IMR-90 (cell line): Measurements from ENCODE around the gene MZF1. TPM values are rescaled to one million over a fixed set of nuclear protein-coding genes. Genes with fewer than 3 reads are reported as not detected.

Experiments used
- ATAC-seq: fragments of 200-7000 bp; cut with Tn5 transposase; 2 replicates; pipeline ENCODE4 v1.9.1; 2020; ENCODE audit warnings: low read depth, mild to moderate bottlenecking, moderate library complexity
- BruUV-seq: library from RNA; stranded (reverse); fragments of 400-500 nt; replicated peaks from 2 replicates; lab custom pipeline; 2021; lab: Mats Ljungman, UMichigan
- CTCF ChIA-PET: fragments of 300-600 bp; formaldehyde crosslinking; extraction: SDS; loops from one replicate; lab custom pipeline; 2021; ENCODE audit warnings: antibody characterized with exemption; lab: Yijun Ruan, JAX
- POLR2A ChIA-PET: fragments of 300-600 bp; sonication (Branson Sonifier 250); formaldehyde crosslinking; loops from one replicate; lab custom pipeline; 2022; ENCODE audit warnings: antibody characterized with exemption; ENCODE audit not compliant: unreplicated experiment; lab: Charles Lee
- DNase-seq: peaks from one replicate; pipeline ENCODE4 v3.0.0; 2013
- H2AFZ ChIP-seq: replicated peaks from 2 replicates; pipeline ENCODE3; 2013; ENCODE audit warnings: low read length, mild to moderate bottlenecking; ENCODE audit not compliant: poor library complexity
- H2AK5ac ChIP-seq: 2 replicates; pipeline ENCODE4 v1.6.1; 2013; ENCODE audit warnings: low read depth, low read length, inconsistent platforms
- H2AK9ac ChIP-seq: replicated peaks from 2 replicates; pipeline ENCODE3; 2013; ENCODE audit warnings: mild to moderate bottlenecking, low read depth, low read length, moderate library complexity; ENCODE audit not compliant: poor library complexity
- H2BK120ac ChIP-seq: 2 replicates; pipeline ENCODE4 v1.6.1; 2013; ENCODE audit warnings: low read depth, low read length, inconsistent platforms
- H2BK15ac ChIP-seq: 3 replicates; pipeline ENCODE4 v1.6.1; 2013; ENCODE audit warnings: low read depth, low read length, inconsistent platforms
- H2BK20ac ChIP-seq: 2 replicates; pipeline ENCODE4 v1.6.1; 2013; ENCODE audit warnings: low read depth, mild to moderate bottlenecking, inconsistent platforms, low read length, moderate library complexity
- H2BK5ac ChIP-seq: 2 replicates; pipeline ENCODE4 v1.6.1; 2013; ENCODE audit warnings: mild to moderate bottlenecking, low read depth, low read length, inconsistent platforms; ENCODE audit not compliant: poor library complexity, severe bottlenecking
- H3K14ac ChIP-seq: replicated peaks from 2 replicates; pipeline ENCODE4 v1.6.1; 2013; ENCODE audit warnings: low read depth, low read length, inconsistent platforms
- H3K18ac ChIP-seq: 2 replicates; pipeline ENCODE4 v1.6.1; 2013; ENCODE audit warnings: low read depth, low read length, control low read depth
- H3K23ac ChIP-seq: 2 replicates; pipeline ENCODE4 v1.6.1; 2013; ENCODE audit warnings: low read depth, low read length, inconsistent platforms
- H3K27ac ChIP-seq: 2 replicates; pipeline ENCODE4 v1.5.1; 2013; ENCODE audit warnings: mild to moderate bottlenecking, control low read depth, low read length; ENCODE audit not compliant: insufficient read depth
- H3K27me3 ChIP-seq: 2 replicates; pipeline ENCODE4 v1.6.1; 2013; ENCODE audit warnings: low read length; ENCODE audit not compliant: control insufficient read depth, insufficient read depth
- H3K36me3 ChIP-seq: 2 replicates; pipeline ENCODE4 v1.6.1; 2013; ENCODE audit warnings: low read length, mixed read lengths; ENCODE audit not compliant: control insufficient read depth, insufficient read depth
- H3K4ac ChIP-seq: 2 replicates; pipeline ENCODE4 v1.6.1; 2013; ENCODE audit warnings: low read depth, low read length, inconsistent platforms
- H3K4me1 ChIP-seq: 2 replicates; pipeline ENCODE4 v1.6.1; 2013; ENCODE audit warnings: low read length, mixed read lengths; ENCODE audit not compliant: control insufficient read depth, insufficient read depth
- H3K4me2 ChIP-seq: 2 replicates; pipeline ENCODE4 v1.6.1; 2013; ENCODE audit warnings: low read depth, mild to moderate bottlenecking, control low read depth, low read length, moderate library complexity
- H3K4me3 ChIP-seq: 2 replicates; pipeline ENCODE4 v1.5.1; 2013; ENCODE audit warnings: low read depth, mild to moderate bottlenecking, control low read depth, low read length, moderate library complexity; ENCODE audit not compliant: insufficient read depth
- H3K56ac ChIP-seq: 2 replicates; pipeline ENCODE4 v1.6.1; 2013; ENCODE audit warnings: low read length, inconsistent platforms; ENCODE audit not compliant: insufficient read depth; ENCODE audit errors: extremely low read depth
- H3K79me1 ChIP-seq, 2 experiments: 2 replicates each; pipeline ENCODE4 v1.6.1; 2013; ENCODE audit warnings: low read length in 2 of 2, inconsistent platforms in 1 of 2, low read depth in 1 of 2
- H3K9ac ChIP-seq: 2 replicates; pipeline ENCODE4 v1.6.1; 2013; ENCODE audit warnings: low read depth, low read length, control low read depth
- H3K9me1 ChIP-seq: 2 replicates; pipeline ENCODE4 v1.6.1; 2013; ENCODE audit warnings: low read length, inconsistent platforms; ENCODE audit not compliant: insufficient read depth
- H3K9me3 ChIP-seq: 2 replicates; pipeline ENCODE4 v1.6.1; 2013; ENCODE audit warnings: low read length; ENCODE audit not compliant: control insufficient read depth, insufficient read depth
- H4K20me1 ChIP-seq: 2 replicates; pipeline ENCODE4 v1.6.1; 2013; ENCODE audit warnings: low read length, inconsistent platforms; ENCODE audit not compliant: insufficient read depth
- H4K5ac ChIP-seq: 2 replicates; pipeline ENCODE4 v1.6.1; 2013; ENCODE audit warnings: mild to moderate bottlenecking, low read depth, low read length, control low read depth
- H4K8ac ChIP-seq, 2 experiments: 2 replicates each; pipeline ENCODE4 v1.6.1; 2013; ENCODE audit warnings: low read depth in 2 of 2, low read length in 2 of 2, control low read depth in 1 of 2, inconsistent platforms in 1 of 2
- H4K91ac ChIP-seq: 2 replicates; pipeline ENCODE4 v1.6.1; 2013; ENCODE audit warnings: low read depth, low read length, inconsistent platforms; ENCODE audit not compliant: insufficient read depth
- BHLHE40 ChIP-seq: fragments of 150-350 bp; IDR thresholded peaks from 2 replicates; pipeline ENCODE4 v1.6.1; 2016; ENCODE audit warnings: mild to moderate bottlenecking, low read depth, low read length
- CHD1 ChIP-seq: IDR thresholded peaks from 2 replicates; pipeline ENCODE4 v1.6.1; 2012; ENCODE audit warnings: low read depth, low read length, improper control_type of control experiment
- FOS ChIP-seq: fragments of 150-350 bp; IDR thresholded peaks from 2 replicates; pipeline ENCODE4 v1.6.1; 2016; ENCODE audit warnings: low read depth, low read length
- MAFK ChIP-seq: IDR thresholded peaks from 2 replicates; pipeline ENCODE4 v1.6.1; 2012; ENCODE audit warnings: low read depth, low read length, improper control_type of control experiment
- MAZ ChIP-seq: IDR thresholded peaks from 2 replicates; pipeline ENCODE4 v1.6.1; 2012; ENCODE audit warnings: low read depth, mild to moderate bottlenecking, low read length, improper control_type of control experiment, moderate library complexity, borderline replicate concordance
- MXI1 ChIP-seq: IDR thresholded peaks from 2 replicates; pipeline ENCODE4 v1.6.1; 2012; ENCODE audit warnings: low read depth, mild to moderate bottlenecking, low read length, moderate library complexity, borderline replicate concordance
- NFE2L2 ChIP-seq: fragments of 150-350 bp; IDR thresholded peaks from 2 replicates; pipeline ENCODE4 v1.6.1; 2016; ENCODE audit warnings: low read depth, mild to moderate bottlenecking, low read length
- POLR2A ChIP-seq: IDR thresholded peaks from 2 replicates; pipeline ENCODE4 v1.6.1; 2012; ENCODE audit warnings: mild to moderate bottlenecking, low read depth, low read length
- RCOR1 ChIP-seq: IDR thresholded peaks from 2 replicates; pipeline ENCODE4 v1.6.1; 2012; ENCODE audit warnings: mild to moderate bottlenecking, low read length, improper control_type of control experiment; ENCODE audit not compliant: insufficient replicate concordance
- RFX5 ChIP-seq: IDR thresholded peaks from 2 replicates; pipeline ENCODE4 v1.8.0; 2012; ENCODE audit warnings: low read depth, mild to moderate bottlenecking, low read length, moderate library complexity
- SMC3 ChIP-seq: fragments of 150-350 bp; IDR thresholded peaks from 2 replicates; pipeline ENCODE4 v1.6.1; 2016; ENCODE audit warnings: low read depth, mild to moderate bottlenecking, antibody characterized with exemption, low read length, moderate library complexity
- WGBS, 2 experiments: methylation state at CpG; one replicate each; pipeline versions ENCODE4 v1.1.5 to v1.1.7; 2013; ENCODE audit warnings: missing lambda C conversion rate in 2 of 2; ENCODE audit not compliant: insufficient read length in 1 of 2; ENCODE audit errors: extremely low coverage in 2 of 2; 5-methylcytosine and 5-hydroxymethylcytosine counted together
- dilution Hi-C: fragments of 300-500 bp; cut with HindIII; formaldehyde crosslinking; loops from one replicate; pipeline ENCODE4 v1.14.3; 2018; ENCODE audit warnings: low sequenced_read_pairs; ENCODE audit not compliant: unreplicated experiment
- in situ Hi-C: fragments of 300-500 bp; cut with MboI; formaldehyde crosslinking; loops from 3 replicates; pipeline ENCODE4 v1.14.3; 2019; ENCODE audit warnings: low sequenced_read_pairs, inconsistent platforms, mixed read lengths
- intact Hi-C: fragments of 100-400 bp; cut with micrococcal nuclease; formaldehyde crosslinking; loops from 2 replicates; pipeline ENCODE4 v1.10.0; 2022
- polyA plus RNA-seq, 3 experiments: library from polyadenylated mRNA; depleted of rRNA; stranded (reverse); fragments of >200 nt; gene quantifications; 2 replicates each; pipeline ENCODE4 v1.2.3, GENCODE V29; 2012; ENCODE audit warnings: low replicate concordance in 1 of 3
- total RNA-seq: library from RNA; depleted of rRNA; stranded (reverse); fragments of >200 nt; gene quantifications from 2 replicates; pipeline ENCODE4 v1.2.3, GENCODE V29; 2012
- TF ChIP-seq, protein P1 (sequence below): fragments of 150-350 bp; IDR thresholded peaks from 2 replicates; pipeline ENCODE4 v1.6.1; 2017; ENCODE audit warnings: mild to moderate bottlenecking, antibody characterized with exemption, low read length, low read depth
- TF ChIP-seq, protein P2 (sequence below): fragments of 150-350 bp; IDR thresholded peaks from 2 replicates; pipeline ENCODE4 v1.6.1; 2016; ENCODE audit warnings: low read depth, mild to moderate bottlenecking, low read length, moderate library complexity, borderline replicate concordance

MZF1 gene
- total and polyA plus RNA-seq, 2 of the 4 experiments (the other 2 are of a cell fraction), result 3.4 to 15.0 TPM

DNA sequence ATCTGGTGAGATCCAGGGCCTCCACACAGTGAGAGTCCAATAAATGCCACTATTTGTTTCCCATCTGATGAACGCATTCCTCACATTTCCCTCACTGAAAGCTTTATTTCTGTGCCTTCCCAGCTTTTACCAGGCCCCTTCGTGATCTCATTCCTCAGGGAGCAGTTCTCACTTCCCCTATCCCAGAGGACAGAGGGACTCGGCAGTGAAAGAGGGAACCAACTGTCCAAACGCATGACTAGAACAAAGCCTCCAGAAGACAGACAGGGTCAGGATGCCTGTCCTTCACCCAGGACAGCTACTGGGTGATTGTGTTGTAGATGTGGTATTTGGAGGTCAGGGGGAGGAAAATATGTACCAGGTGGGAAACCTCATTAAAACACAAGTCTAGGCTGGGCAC lies 51.5 kb downstream of the MZF1 start:
- Histone ChIP-seq H3K4ac (no peak overlapping the region), H3K9ac (no peak overlapping the region), H2AK5ac (no peak overlapping the region), H4K5ac (no peak overlapping the region), H2AK9ac (no peak overlapping the region), H2BK120ac (no peak overlapping the region), H3K27ac (no peak overlapping the region), H2BK5ac (no peak overlapping the region), H3K14ac (no peak overlapping the region), H3K27me3 (no peaks in the 10 kb centered on the region), H4K20me1 (peaks cover 19% of the 10 kb centered on the region), H4K91ac (no peak overlapping the region), H3K4me3 (no peak overlapping the region), H3K79me1 (peaks cover 0 to 27% of the 10 kb centered on the region in 2 experiments; a peak in 3 of 4 replicates), H2AFZ (peak overlapping the region; percentile 14), H3K9me1 (peaks cover 11% of the 10 kb centered on the region), H3K18ac (no peak overlapping the region), H2BK15ac (no peak overlapping the region), H3K4me1 (peaks cover 6% of the 10 kb centered on the region), H3K9me3 (no peaks in the 10 kb centered on the region), H2BK20ac (no peak overlapping the region), H3K36me3 (peaks cover 6% of the 10 kb centered on the region; the same call in 1 of the 2 replicates), H3K4me2 (no peak overlapping the region), H3K56ac (0 out of 2 replicates have a peak overlapping the region, but pooled peaks have one; percentile 6), H3K23ac (no peak overlapping the region), H4K8ac (no peak overlapping the region)
- intact Hi-C loops, result no loop called here
- no peak for TF ChIP-seq MXI1
- no peak for TF ChIP-seq CHD1
- TF ChIP-seq, protein P1, sequence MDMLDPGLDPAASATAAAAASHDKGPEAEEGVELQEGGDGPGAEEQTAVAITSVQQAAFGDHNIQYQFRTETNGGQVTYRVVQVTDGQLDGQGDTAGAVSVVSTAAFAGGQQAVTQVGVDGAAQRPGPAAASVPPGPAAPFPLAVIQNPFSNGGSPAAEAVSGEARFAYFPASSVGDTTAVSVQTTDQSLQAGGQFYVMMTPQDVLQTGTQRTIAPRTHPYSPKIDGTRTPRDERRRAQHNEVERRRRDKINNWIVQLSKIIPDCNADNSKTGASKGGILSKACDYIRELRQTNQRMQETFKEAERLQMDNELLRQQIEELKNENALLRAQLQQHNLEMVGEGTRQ, result no peak
- no peak for TF ChIP-seq BHLHE40
- no peak for TF ChIP-seq FOS
- no peak for TF ChIP-seq RFX5
- no peak for TF ChIP-seq MAZ
- no peak for TF ChIP-seq POLR2A
- no peak for TF ChIP-seq NFE2L2
- no peak for TF ChIP-seq MAFK
- TF ChIP-seq RCOR1, result no peak
- TF ChIP-seq SMC3, result no peak
- TF ChIP-seq, protein P2, sequence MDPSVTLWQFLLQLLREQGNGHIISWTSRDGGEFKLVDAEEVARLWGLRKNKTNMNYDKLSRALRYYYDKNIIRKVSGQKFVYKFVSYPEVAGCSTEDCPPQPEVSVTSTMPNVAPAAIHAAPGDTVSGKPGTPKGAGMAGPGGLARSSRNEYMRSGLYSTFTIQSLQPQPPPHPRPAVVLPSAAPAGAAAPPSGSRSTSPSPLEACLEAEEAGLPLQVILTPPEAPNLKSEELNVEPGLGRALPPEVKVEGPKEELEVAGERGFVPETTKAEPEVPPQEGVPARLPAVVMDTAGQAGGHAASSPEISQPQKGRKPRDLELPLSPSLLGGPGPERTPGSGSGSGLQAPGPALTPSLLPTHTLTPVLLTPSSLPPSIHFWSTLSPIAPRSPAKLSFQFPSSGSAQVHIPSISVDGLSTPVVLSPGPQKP, result no peak
- no peak for ATAC-seq
- BruUV-seq, result no TSS peak
- CTCF ChIA-PET, result no interaction called here
- no peak for DNase-seq
- POLR2A ChIA-PET, result no interaction called here
- dilution Hi-C loops, result no loop called here
- in situ Hi-C loops, result no loop called here
- WGBS, 2 experiments, result no CpG with 5 or more reads among the region's 4 CpGs
